SU-DHL-6 (cell line): ENCODE measurements around the gene ARHGEF26.

Source experiments
- H2AFZ ChIP-seq: fragments of 200-600 bp; sonication (generic); 2 replicates; pipeline ENCODE4 v1.6.1; 2014; ENCODE audit warnings: low read depth, mild to moderate bottlenecking, moderate library complexity, mixed read lengths, antibody characterized with exemption, low read length; ENCODE audit not compliant: severe bottlenecking
- H3F3A ChIP-seq: fragments of 200-600 bp; shearing (Covaris generic); 2 replicates; pipeline ENCODE4 v1.6.0; 2016; ENCODE audit warnings: antibody characterized with exemption, mild to moderate bottlenecking; ENCODE audit not compliant: insufficient read depth
- H3K27ac ChIP-seq: fragments of 200-600 bp; sonication (generic); 2 replicates; pipeline ENCODE4 v1.5.1; 2016; ENCODE audit warnings: low read depth, mild to moderate bottlenecking, low read length, moderate library complexity, mixed read lengths
- H3K27me3 ChIP-seq: fragments of 200-600 bp; sonication (generic), shearing (Covaris generic); 2 replicates; pipeline ENCODE4 v1.6.0; 2014; ENCODE audit warnings: mild to moderate bottlenecking, low read length
- H3K36me3 ChIP-seq: fragments of 200-600 bp; sonication (generic); 2 replicates; pipeline ENCODE4 v1.6.1; 2014; ENCODE audit warnings: mild to moderate bottlenecking, low read length, mixed read lengths
- H3K4me2 ChIP-seq: fragments of 300-600, 200-600 bp; shearing (Covaris generic), sonication (generic); 2 replicates; pipeline ENCODE4 v1.6.0; 2014; ENCODE audit warnings: low read length, low read depth, mild to moderate bottlenecking; ENCODE audit not compliant: poor library complexity, severe bottlenecking
- H3K4me3 ChIP-seq: fragments of 200-600 bp; sonication (generic); 2 replicates; pipeline ENCODE4 v1.5.1; 2014; ENCODE audit warnings: antibody characterized with exemption, low read length, mild to moderate bottlenecking, mixed read lengths; ENCODE audit not compliant: insufficient read depth, poor library complexity, severe bottlenecking
- H3K79me2 ChIP-seq: fragments of 200-600 bp; sonication (generic); 2 replicates; pipeline ENCODE4 v1.6.1; 2014; ENCODE audit warnings: mild to moderate bottlenecking, low read length, moderate library complexity; ENCODE audit not compliant: insufficient read depth
- H3K9ac ChIP-seq: fragments of 200-600 bp; sonication (generic); 2 replicates; pipeline ENCODE4 v1.7.0; 2014; ENCODE audit warnings: mild to moderate bottlenecking, low read length
- H3K9me2 ChIP-seq: fragments of 200-600 bp; sonication (generic); replicated peaks from 2 replicates; pipeline ENCODE4 v1.6.1; 2014; ENCODE audit warnings: low read length; ENCODE audit not compliant: insufficient read depth
- H3K9me3 ChIP-seq: fragments of 200-600 bp; sonication (generic); 2 replicates; pipeline ENCODE4 v1.6.1; 2014; ENCODE audit warnings: low read length, mixed read lengths; ENCODE audit not compliant: insufficient read depth
- H4K20me1 ChIP-seq: fragments of 200-600 bp; sonication (generic); 2 replicates; pipeline ENCODE4 v1.6.1; 2014; ENCODE audit warnings: low read depth, mild to moderate bottlenecking, antibody characterized with exemption, low read length, moderate library complexity, mixed read lengths
- EZH2phosphoT487 ChIP-seq: fragments of 200-600 bp; sonication (generic), shearing (Covaris generic); conservative IDR thresholded peaks from 2 replicates; pipeline ENCODE4 v1.6.1; 2018; ENCODE audit warnings: mild to moderate bottlenecking, antibody characterized with exemption, low read length, moderate library complexity, mixed read lengths
- TF ChIP-seq, protein P1 (sequence below): fragments of 200-600 bp; sonication (generic); IDR thresholded peaks from one replicate; pipeline ENCODE4 v1.5.1; 2017; ENCODE audit warnings: antibody characterized with exemption, mild to moderate bottlenecking, low read length, moderate library complexity; ENCODE audit not compliant: insufficient read depth, poor library complexity, severe bottlenecking

ARHGEF26 gene

GRCh38 chr3:154081305-154081704, 39.9 kb upstream of the ARHGEF26 start:
- TF ChIP-seq, protein P1, sequence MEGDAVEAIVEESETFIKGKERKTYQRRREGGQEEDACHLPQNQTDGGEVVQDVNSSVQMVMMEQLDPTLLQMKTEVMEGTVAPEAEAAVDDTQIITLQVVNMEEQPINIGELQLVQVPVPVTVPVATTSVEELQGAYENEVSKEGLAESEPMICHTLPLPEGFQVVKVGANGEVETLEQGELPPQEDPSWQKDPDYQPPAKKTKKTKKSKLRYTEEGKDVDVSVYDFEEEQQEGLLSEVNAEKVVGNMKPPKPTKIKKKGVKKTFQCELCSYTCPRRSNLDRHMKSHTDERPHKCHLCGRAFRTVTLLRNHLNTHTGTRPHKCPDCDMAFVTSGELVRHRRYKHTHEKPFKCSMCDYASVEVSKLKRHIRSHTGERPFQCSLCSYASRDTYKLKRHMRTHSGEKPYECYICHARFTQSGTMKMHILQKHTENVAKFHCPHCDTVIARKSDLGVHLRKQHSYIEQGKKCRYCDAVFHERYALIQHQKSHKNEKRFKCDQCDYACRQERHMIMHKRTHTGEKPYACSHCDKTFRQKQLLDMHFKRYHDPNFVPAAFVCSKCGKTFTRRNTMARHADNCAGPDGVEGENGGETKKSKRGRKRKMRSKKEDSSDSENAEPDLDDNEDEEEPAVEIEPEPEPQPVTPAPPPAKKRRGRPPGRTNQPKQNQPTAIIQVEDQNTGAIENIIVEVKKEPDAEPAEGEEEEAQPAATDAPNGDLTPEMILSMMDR, result no peak
- TF ChIP-seq EZH2phosphoT487, result no peak
- H3K79me2 ChIP-seq, result no peaks in the 10 kb centered on the region
- no peak overlapping the region for H3K4me3 ChIP-seq

GRCh38 chr3:154085071-154085470, 36.1 kb upstream of the ARHGEF26 start:
- Histone ChIP-seq H3K27ac (no peak overlapping the region), H3F3A (no peaks in the 10 kb centered on the region), H3K4me2 (no peak overlapping the region), H3K79me2 (no peaks in the 10 kb centered on the region), H3K4me3 (no peak overlapping the region), H3K36me3 (no peaks in the 10 kb centered on the region), H2AFZ (no peak overlapping the region), H3K9ac (no peak overlapping the region), H4K20me1 (no peaks in the 10 kb centered on the region), H3K9me2 (no peaks in the 10 kb centered on the region; the same call in 1 of the 2 replicates), H3K27me3 (no peaks in the 10 kb centered on the region), H3K9me3 (no peaks in the 10 kb centered on the region)
- TF ChIP-seq EZH2phosphoT487, result no peak
- TF ChIP-seq, protein P1, result no peak

More at GRCh38 chr3:154081305-154081704, 39.9 kb upstream of the ARHGEF26 start:
- H2AFZ ChIP-seq, result no peak overlapping the region
- H3K27me3 ChIP-seq, result no peaks in the 10 kb centered on the region
- no peaks in the 10 kb centered on the region for H3K9me2 ChIP-seq
- no peak overlapping the region for H3K9ac ChIP-seq
- no peaks in the 10 kb centered on the region for H3K9me3 ChIP-seq
- H4K20me1 ChIP-seq, result no peaks in the 10 kb centered on the region
- no peaks in the 10 kb centered on the region for H3K36me3 ChIP-seq
- no peak overlapping the region for H3K27ac ChIP-seq
- H3K4me2 ChIP-seq, result no peak overlapping the region
- H3F3A ChIP-seq, result no peaks in the 10 kb centered on the region

DNA sequence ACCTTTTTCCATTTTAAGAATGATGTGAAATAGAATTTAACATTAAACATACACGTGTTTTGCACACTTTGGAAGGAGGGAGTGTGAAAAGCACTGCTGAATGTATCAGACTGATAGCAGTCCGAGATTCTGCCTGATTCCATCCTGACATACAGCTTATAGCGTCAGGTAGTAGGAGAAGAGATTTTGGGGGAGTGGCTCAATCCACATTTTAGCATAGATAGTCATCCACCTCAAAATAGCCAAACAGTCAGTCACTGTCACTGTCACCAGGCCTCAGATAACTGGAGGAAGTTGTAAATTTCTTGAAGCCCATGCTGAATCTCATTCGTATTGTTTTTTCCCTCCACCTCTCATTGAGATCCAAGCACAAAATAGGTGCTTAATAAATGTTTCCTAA, 35.4 kb upstream of the ARHGEF26 start:
- no peaks in the 10 kb centered on the region for H3F3A ChIP-seq
- no peaks in the 10 kb centered on the region for H3K79me2 ChIP-seq

More for the DNA sequence above, 35.4 kb upstream of the ARHGEF26 start:
- no peaks in the 10 kb centered on the region; the same call in 1 of the 2 replicates for H3K9me2 ChIP-seq
- H3K4me2 ChIP-seq, result no peak overlapping the region
- no peak overlapping the region for H3K27ac ChIP-seq
- no peak overlapping the region for H2AFZ ChIP-seq
- no peaks in the 10 kb centered on the region for H3K36me3 ChIP-seq
- H3K27me3 ChIP-seq, result no peaks in the 10 kb centered on the region
- H3K9me3 ChIP-seq, result no peaks in the 10 kb centered on the region
- no peak overlapping the region for H3K4me3 ChIP-seq
- H4K20me1 ChIP-seq, result no peaks in the 10 kb centered on the region
- no peak overlapping the region for H3K9ac ChIP-seq
- TF ChIP-seq, protein P1, result no peak
- no peak for TF ChIP-seq EZH2phosphoT487
